Measurements from ENCODE around the gene ZGLP1.

DNA sequence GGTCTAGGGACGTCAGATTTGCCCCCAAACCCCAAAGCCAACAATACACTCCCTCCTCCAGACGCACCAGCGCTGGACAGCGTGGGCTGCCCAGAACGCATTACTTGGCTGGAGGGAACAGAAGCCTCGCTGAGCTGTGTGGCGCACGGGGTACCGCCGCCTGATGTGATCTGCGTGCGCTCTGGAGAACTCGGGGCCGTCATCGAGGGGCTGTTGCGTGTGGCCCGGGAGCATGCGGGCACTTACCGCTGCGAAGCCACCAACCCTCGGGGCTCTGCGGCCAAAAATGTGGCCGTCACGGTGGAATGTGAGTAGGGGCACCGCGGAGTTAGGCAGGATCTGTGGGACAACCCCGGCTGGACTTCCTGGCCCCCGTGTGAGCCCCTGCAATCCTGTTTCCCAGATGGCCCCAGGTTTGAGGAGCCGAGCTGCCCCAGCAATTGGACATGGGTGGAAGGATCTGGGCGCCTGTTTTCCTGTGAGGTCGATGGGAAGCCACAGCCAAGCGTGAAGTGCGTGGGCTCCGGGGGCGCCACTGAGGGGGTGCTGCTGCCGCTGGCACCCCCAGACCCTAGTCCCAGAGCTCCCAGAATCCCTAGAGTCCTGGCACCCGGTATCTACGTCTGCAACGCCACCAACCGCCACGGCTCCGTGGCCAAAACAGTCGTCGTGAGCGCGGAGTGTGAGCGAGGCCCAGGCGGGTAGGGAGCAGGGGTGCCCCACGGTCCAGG is 15.8 kb downstream of the ZGLP1 start:
- TF ChIP-seq POLR2AphosphoS5 (IDR thresholded peaks at IDR 0.05; ENCODE audit: low read depth, low read length) (no peak), TAF1 (IDR thresholded peaks at IDR 0.05; ENCODE audit: borderline replicate concordance, insufficient read depth, low read length) (no peak)
